Colonic mucosa (tissue), 4 donors: ENCODE measurements around the gene ITGAD. TPM values are rescaled to one million over a fixed set of nuclear protein-coding genes. Genes with fewer than 3 reads are reported as not detected.

Experiments
- DNase-seq: peaks from one replicate; pipeline ENCODE4 v3.0.0-alpha.2; 2020
- H3K27ac ChIP-seq: fragments of 200-600 bp; one replicate; pipeline ENCODE4 v1.8.0; 2021
- H3K27me3 ChIP-seq: fragments of 200-600 bp; one replicate; pipeline ENCODE4 v1.8.0; 2021
- H3K36me3 ChIP-seq: fragments of 200-600 bp; one replicate; pipeline ENCODE4 v1.8.0; 2021
- H3K4me1 ChIP-seq: fragments of 200-600 bp; one replicate; pipeline ENCODE4 v1.8.0; 2021; ENCODE audit warnings: mild to moderate bottlenecking
- H3K4me3 ChIP-seq: fragments of 200-600 bp; one replicate; pipeline ENCODE4 v1.8.0; 2021
- H3K9ac ChIP-seq, 2 donors: one replicate each; pipeline ENCODE4 v1.7.0; 2013; ENCODE audit warnings: control low read depth in 2 of 2, low read depth in 2 of 2, low read length in 2 of 2
- H3K9me3 ChIP-seq: fragments of 200-600 bp; one replicate; pipeline ENCODE4 v1.8.0; 2021
- CTCF ChIP-seq: fragments of 200-600 bp; IDR thresholded peaks from one replicate; pipeline ENCODE4 v1.8.0; 2022; ENCODE audit warnings: antibody characterized with exemption, mild to moderate bottlenecking
- intact Hi-C: fragments of 100-400 bp; cut with DNase I; formaldehyde crosslinking; loops from one replicate; pipeline ENCODE4 v1.14.1; 2022
- total RNA-seq, 2 donors: library from RNA; stranded (reverse); fragmentation: NEBNext Ultra II Directional in 1 of 2; extraction: Animal tissue kit (Norgen Biotek cat#: 25700) in 1 of 2; gene quantifications; one replicate each; pipeline ENCODE4 v1.2.1, GENCODE V29; 2021
- donor health status: healthy.
- donor health status: DM: no; HTN: no; CAD: no.
- donor health status: DM: no; HTN: no; CAD: no.

Gene ITGAD
- total RNA-seq, 2 donors from 2014 or later: 0.05 TPM; not detected in 1

- no peak for TF ChIP-seq CTCF
- Histone ChIP-seq H3K27me3 (no peaks in the 10 kb centered on the region), H3K9ac (no peak overlapping the region), H3K4me3 (no peak overlapping the region), H3K36me3 (no peaks in the 10 kb centered on the region), H3K9me3 (no peaks in the 10 kb centered on the region), H3K4me1 (peaks cover 20% of the 10 kb centered on the region), H3K27ac (no peak overlapping the region)
- intact Hi-C loops: no loop called here
- no peak for DNase-seq
Measured at GRCh38 chr16:31461201-31461920, 68.2 kb downstream of the ITGAD start.

- Histone ChIP-seq H3K36me3 (no peaks in the 10 kb centered on the region), H3K9me3 (no peaks in the 10 kb centered on the region), H3K27me3 (no peaks in the 10 kb centered on the region), H3K27ac (no peak overlapping the region), H3K9ac (no peak overlapping the region), H3K4me3 (no peak overlapping the region), H3K4me1 (peaks cover 13% of the 10 kb centered on the region)
- intact Hi-C loops: no loop called here
- no peak for DNase-seq
- TF ChIP-seq CTCF: no peak
Measured at GRCh38 chr16:31461921-31462804, 69.0 kb downstream of the ITGAD start.

GRCh38 chr16:31464348-31464769 is 71.2 kb downstream of the ITGAD start:
- intact Hi-C loops: no loop called here
- no peaks in the 10 kb centered on the region for H3K27me3 ChIP-seq
- no peaks in the 10 kb centered on the region for H3K9me3 ChIP-seq

GRCh38 chr16:31464781-31465260 is 71.7 kb downstream of the ITGAD start:
- no peak overlapping the region for H3K4me3 ChIP-seq
- H3K9me3 ChIP-seq: no peaks in the 10 kb centered on the region
- H3K27me3 ChIP-seq: no peaks in the 10 kb centered on the region
- H3K4me1 ChIP-seq: peaks cover 5% of the 10 kb centered on the region
- H3K27ac ChIP-seq: no peak overlapping the region
- no peak for TF ChIP-seq CTCF
- DNase-seq: no peak
- intact Hi-C loops: no loop called here
- no peak overlapping the region for H3K9ac ChIP-seq
- no peaks in the 10 kb centered on the region for H3K36me3 ChIP-seq

More at GRCh38 chr16:31464348-31464769, 71.2 kb downstream of the ITGAD start:
- Histone ChIP-seq H3K4me3 (no peak overlapping the region), H3K27ac (no peak overlapping the region), H3K4me1 (peaks cover 5% of the 10 kb centered on the region), H3K9ac (no peak overlapping the region), H3K36me3 (no peaks in the 10 kb centered on the region)
- peak; percentile 17 for DNase-seq
- no peak for TF ChIP-seq CTCF

GRCh38 chr16:31465788-31466370 is 72.7 kb downstream of the ITGAD start:
- H3K27ac ChIP-seq: no peak overlapping the region
- no peaks in the 10 kb centered on the region for H3K4me1 ChIP-seq
- no peak overlapping the region for H3K9ac ChIP-seq
- no peak for DNase-seq
- no peaks in the 10 kb centered on the region for H3K9me3 ChIP-seq
- intact Hi-C loops: no loop called here
- H3K4me3 ChIP-seq: no peak overlapping the region
- H3K27me3 ChIP-seq: no peaks in the 10 kb centered on the region
- TF ChIP-seq CTCF: no peak
- H3K36me3 ChIP-seq: no peaks in the 10 kb centered on the region
